ENCODE results near the gene EIF3D. TPM values are rescaled to one million over a fixed set of nuclear protein-coding genes. Genes with fewer than 3 reads are reported as not detected.
"Not testable (repeated sequence)": the region's sequence is repeated elsewhere in the genome, so short reads cannot be mapped to it uniquely, and the experiment has no call there.

EIF3D gene
- total RNA-seq, 1 experiment from 2014 or later = 331 TPM

DNA sequence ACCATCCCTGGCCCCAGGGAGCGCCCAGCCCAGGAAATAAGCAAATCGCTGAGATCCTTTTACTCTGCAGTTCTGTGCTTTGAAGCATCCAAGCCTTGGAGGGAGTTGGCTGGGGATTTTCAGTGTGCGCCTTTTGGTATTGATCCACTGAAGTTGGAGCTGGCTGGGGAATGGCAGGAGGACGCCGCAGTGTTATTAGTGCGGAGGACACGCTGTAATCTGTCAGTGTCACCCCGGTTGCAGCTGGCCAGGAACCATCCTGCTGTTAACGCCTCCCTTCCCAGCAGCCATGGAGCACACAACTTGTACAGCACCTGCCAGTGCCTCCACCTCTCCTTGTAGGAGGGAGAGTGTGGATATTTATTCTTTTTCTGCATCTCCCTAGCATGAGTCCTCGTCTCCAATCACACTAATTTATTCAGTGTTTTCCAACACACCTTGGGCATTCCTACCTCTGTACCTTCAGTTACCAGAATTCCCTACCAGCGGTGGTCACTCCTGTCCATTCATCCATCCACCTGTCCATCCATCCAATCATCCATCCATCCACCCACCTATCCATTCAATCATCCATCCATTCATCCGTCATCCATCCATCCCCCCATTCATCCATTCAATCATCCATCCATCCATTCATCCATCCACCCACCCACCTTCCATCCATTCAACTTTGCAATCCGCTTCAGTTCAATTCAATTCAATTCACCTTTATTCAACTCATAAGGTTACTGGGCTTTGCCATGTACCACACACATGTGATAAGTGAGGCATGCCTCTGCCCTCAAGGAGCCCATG lies 21.9 kb upstream of the EIF3D start:
- DNase-seq (ENCODE audit: low read depth) = no peak

DNA sequence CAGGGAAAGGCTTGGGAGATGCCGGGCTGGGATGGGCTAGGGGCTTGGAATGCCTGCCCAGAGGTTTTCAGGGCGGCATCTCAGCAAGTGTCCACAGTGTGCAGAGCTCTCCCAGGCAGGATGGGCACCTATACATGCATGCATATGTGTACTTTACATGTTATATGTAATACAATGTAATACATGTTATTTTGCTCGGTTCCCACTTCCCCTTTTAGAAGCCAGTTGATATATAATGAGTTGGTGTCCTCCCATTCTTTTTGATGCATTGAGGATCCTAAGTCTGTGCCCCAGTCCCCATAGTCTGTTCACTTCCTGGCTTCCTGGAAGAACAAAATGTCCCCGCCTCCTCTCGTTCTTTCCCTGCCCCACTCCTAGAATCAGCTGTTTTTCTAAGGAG lies 20.1 kb upstream of the EIF3D start:
- no peak for DNase-seq (ENCODE audit: low read depth)

DNA sequence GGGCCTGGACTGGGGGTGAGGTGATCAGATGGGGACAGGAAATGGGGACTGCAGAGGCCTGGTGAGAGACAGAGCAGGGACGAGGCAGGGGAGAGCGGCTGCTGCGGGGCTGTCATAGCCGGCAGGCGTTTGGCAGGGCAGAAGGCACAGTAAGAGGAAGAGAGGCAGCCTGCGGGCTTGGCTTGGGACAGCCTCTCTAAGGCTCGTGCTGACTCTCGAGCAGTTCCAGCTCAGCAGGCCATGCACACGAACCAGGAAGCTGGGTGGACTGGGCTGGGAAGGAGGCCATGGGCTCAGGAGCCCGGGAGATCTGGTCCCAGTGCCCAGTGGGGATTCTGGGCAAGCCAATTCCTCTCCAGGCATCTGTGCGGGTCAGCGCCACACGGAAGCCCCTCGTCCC lies 19.6 kb upstream of the EIF3D start:
- DNase-seq (ENCODE audit: low read depth) = no peak

- DNase-seq (ENCODE audit: low read depth) = peak; percentile 83
These were observed 18.0 kb upstream of the EIF3D start for GRCh38 chr22:36546932-36547331.

DNA sequence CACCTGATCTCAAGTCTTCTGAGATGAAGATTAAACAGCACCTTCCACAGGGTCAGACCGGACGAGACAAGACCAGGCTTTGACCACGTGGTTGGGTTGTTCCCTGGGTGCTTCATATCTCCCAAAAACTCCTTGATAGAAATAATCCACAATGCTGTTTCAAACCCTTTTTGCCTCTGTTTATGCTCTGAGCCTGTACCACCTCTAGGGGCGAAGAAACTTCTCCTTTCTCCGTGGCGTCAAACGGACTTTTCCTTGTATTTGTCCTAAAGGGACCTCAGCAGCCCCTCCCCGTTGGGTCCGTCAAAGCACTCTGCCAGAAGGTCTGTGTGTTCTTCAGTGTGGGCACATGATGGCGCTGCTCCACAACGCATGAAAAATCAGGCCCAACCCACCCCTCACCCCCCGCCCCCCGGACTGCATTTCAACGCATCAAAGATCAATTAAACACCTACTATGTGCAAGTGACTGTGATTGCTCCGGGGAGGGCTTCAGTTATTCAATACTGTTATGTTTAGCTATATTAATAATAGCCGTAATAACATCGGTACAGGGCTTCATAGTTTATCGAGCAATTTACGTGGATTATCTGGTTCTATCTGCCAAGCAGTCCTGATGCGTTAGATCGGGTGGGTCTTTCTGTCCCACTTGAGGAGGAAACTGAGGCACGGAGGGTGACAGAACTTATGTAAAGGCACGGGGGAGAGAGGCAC lies 17.3 kb upstream of the EIF3D start:
- DNase-seq (ENCODE audit: low read depth) = peak; percentile 53

DNA sequence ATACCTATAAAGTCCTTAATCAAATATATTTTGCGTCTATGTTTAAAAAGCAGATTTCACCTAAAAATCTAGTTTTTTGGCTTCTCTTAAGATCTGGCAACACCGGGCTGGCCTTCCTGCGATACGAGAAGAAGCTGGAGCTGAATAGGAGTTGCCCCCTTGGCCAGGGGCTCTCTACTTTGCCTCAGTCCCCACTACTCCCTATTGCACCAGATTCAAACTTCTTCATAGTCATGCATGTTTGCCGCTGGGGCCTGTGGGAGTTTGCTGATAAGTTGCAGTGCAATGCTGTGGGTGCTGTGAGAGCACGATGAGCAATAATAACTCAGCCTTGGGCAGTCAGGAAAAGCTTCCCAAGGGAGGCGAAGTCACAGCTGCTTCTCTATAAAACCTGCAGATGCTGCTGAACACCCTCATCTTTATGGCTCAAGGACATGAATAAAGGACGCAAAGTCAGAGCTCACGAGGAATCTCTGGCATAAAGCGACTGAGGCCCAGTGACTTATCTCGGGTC lies 15.2 kb upstream of the EIF3D start:
- peak; percentile 72 for DNase-seq (ENCODE audit: low read depth)

- peak; percentile 89 for DNase-seq (ENCODE audit: low read depth)
These were observed 13.0 kb upstream of the EIF3D start for GRCh38 chr22:36541831-36542411.

GRCh38 chr22:36540867-36541642 lies 12.1 kb upstream of the EIF3D start:
- DNase-seq (ENCODE audit: low read depth) = peak; percentile 55

DNA sequence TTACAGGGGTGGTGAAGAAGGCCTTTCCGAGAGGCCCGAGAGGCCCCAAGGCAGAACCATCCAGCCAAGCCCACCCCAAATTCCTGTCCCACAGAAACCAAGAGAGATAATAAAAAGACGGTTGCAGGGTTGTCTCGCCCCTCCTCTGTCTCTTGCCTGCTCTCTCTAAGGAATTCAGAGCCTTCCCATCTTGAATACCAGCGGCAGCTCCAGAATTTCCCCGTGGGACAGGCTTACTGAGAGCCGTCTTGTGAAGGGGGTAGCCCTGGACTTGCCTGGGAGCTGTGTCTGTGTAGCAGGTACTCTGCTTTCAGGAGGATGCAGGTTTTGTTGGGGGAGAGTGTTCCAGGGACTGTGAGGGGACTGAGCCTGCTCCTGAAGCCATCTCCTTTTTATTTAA lies 9.6 kb upstream of the EIF3D start:
- DNase-seq (ENCODE audit: low read depth) = no peak

DNA sequence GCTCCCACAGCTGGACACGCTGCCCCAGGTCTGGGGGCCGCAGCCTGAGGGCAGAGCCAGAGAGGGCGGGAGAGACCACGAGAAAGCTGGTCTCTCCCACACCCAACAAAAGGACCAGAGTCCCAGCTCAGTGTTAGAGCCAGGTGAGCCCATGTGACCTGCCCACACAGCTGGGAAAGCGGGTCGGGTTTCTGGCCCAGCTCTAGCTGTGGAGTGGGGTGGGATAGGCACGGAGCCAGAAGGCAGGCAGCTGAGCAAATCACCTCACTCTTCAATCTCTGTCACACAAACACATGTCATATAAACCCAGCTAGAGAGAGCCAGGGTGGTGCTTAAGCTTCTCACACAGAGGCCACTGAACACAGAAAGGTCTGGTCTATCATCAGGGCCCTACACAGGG lies 7.8 kb upstream of the EIF3D start:
- no peak for DNase-seq (ENCODE audit: low read depth)

- not testable (repeated sequence) for DNase-seq (ENCODE audit: low read depth)
These were observed 4.4 kb upstream of the EIF3D start for GRCh38 chr22:36533320-36533719.

DNA sequence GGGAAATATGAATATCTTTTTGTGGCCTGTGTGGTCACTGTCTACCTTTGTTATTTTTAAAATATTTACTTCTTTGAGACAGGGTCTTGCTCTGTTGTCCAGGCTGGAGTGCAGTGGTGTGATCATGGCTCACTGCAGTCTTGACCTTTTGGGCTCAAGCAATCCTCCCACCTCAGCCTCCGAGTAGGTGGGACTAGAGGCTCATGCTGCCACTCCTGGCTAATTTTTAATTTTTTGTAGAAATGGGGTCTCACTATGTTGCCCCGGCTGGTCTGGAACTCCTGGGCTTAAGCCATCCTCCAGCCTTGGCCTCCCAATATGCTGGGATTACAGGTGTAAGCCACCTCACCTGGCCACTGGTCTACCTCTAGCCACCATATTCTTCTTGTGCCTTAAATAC lies 3.5 kb upstream of the EIF3D start:
- no peak for DNase-seq (ENCODE audit: low read depth)

DNA sequence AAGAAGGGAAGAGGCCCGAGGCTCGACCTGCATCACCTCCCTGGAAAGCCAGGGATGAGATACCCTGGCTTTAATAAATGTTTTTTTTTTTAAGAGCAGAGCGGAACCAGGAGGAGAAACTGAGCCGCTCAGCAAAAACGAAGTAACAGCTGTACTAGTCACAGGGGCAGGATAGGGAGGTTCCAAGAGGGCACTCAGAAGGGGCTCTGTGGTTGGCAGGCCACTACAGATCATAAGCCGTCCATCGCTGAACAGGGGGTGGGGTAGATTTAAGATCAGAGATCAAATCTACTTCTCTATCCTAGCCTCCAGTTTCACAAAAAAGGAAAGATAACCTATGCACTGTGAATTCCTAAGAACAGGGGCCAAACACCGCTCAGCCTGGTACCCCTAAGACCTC lies 625 bp downstream of the EIF3D start:
- DNase-seq (ENCODE audit: low read depth) = no peak

GRCh38 chr22:36522662-36523061 lies 6.3 kb downstream of the EIF3D start:
- no peak for DNase-seq (ENCODE audit: low read depth)

DNA sequence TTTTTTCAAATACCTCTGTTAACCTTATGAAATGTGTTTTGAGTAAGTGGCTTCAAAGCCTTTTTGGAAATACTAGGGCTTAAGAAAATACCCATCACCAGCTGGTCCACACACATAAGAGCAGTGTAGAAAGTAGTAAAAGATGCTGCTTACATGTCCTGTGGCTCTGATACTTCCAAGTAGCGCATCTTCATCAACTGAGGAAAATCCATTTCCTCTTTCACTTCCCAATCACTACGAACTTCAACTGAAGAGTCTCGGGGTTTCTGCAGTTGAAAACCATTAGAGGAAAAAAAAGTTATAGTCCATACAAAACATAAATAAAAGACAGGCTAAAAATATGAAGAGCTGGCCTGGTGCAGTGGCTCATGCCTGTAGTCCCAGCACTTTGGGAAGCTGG lies 8.5 kb downstream of the EIF3D start:
- no peak for DNase-seq (ENCODE audit: low read depth)

DNA sequence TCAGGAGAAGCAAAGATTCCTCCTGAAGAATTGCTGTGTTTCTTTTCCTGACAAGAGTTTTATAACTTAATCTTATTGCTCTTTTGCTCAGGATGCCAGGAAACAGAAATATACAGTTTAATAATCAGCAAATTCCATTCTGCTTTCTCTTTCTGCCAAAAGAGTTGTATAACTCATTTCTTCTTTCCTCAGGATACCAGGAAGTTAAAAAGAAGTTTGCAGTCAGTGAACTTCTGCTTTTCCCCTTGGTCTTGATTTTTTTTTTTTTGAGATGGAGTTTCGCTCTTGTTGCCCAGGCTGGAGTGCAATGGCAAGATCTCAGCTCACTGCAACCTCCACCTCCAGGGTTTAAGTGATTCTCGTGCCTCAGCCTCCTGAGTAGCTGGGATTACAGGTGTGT lies 9.1 kb downstream of the EIF3D start:
- not testable (repeated sequence) for DNase-seq (ENCODE audit: low read depth)

GRCh38 chr22:36514766-36515165 lies 14.2 kb downstream of the EIF3D start:
- DNase-seq (ENCODE audit: low read depth) = no peak

DNA sequence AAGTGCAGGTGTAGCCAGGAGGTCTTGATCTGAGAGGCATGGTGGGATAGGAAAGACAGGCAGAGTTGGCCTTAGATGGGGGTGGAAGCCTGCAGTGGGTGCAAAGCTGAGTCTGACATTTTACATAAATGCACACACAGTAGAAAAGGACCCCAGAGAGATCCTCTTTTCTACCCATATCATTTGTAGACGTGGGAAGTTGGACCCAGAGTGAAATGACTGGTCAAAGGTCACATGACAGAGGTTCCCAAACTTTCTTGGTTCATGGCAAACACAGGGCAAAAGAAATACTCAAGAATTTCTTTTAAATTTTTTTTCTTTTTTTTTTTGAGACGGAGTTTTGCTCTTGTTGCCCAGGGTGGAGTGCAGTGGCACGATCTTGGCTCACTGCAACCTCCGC lies 16.0 kb downstream of the EIF3D start:
- DNase-seq (ENCODE audit: low read depth) = no peak

DNA sequence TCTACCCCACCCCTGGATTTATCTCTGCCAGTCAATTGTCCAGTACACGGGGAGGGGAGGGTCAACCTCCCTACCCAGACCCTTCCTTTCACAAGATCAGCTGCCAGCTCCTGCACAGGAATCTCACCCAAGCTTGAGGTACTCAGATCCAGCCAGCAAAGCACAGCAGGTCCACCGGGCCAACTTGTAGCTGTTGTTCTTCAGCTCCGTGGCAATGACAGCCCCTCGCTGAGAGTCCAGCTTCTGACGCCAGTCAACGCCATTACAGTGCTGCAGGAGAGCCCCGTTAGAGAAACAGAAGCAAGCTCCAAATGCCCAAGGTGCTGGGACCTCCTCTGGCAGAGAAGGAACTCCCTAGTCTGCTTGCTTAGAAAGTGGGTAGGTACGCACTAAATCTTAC lies 16.6 kb downstream of the EIF3D start:
- DNase-seq (ENCODE audit: low read depth) = no peak

DNA sequence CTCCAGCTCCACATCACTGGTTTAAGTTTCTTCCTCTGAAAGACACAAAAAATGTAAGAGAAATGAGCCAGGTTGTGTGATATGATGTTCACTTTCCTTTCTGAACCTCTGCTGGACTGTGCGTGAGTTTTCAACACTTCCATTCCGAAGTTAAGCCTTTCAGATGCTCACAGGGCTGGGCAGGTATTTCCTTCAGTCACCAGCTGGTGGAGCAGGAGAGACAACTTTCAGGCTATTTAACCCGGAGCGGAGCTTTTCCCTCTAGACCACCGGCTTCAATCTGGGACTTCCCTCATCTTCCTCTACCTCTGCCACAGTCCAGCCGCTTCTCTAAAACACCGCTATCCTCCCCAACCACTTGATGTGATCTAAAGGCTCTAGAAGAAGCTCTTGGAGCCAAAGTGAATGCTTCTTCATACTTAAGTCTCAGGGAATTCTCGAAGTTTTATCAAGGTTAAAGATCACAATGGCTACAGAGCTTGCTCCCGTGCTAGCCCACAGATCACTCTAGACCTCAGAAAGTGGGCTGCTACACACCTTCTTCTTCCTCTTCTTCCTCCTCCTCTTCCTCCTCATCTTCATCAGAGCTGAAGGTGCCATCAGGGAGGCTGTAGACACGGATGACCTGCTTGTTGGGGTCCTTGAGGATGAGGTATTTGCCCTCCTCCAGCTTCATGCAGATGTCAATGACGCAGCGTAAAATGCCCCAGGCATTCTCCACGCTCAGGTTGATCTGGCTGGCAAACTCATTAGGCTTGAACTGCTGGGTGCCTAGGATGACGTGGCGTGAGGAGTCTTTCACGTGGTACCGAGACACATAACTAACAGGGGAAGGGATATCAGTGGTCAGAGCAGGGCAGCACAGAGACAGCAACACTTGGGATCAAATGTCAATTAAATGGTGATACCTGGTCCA lies 17.7 kb downstream of the EIF3D start:
- DNase-seq (ENCODE audit: low read depth) = peak; percentile 50

GRCh38 chr22:36510384-36510783 lies 18.6 kb downstream of the EIF3D start:
- no peak for DNase-seq (ENCODE audit: low read depth)
